Mesenchymal stem cell (in vitro differentiated cells and primary cell): ENCODE data around the gene KLC1.
A peak's percentile ranks its signal among the peaks of the same experiment; 100 is the strongest.

Experiments used
- DNase-seq: peaks from one replicate; pipeline ENCODE4 v3.0.0-alpha.2; 2013
- H2AFZ ChIP-seq: one replicate; pipeline ENCODE4 v1.6.1; 2013; ENCODE audit warnings: low read depth, mild to moderate bottlenecking, control low read depth, inconsistent platforms, low read length, moderate library complexity
- H2AK5ac ChIP-seq: 2 replicates; pipeline ENCODE4 v1.6.1; 2013; ENCODE audit warnings: low read length, moderate library complexity, mild to moderate bottlenecking, inconsistent platforms; ENCODE audit not compliant: severe bottlenecking
- H2BK120ac ChIP-seq: one replicate; pipeline ENCODE4 v1.6.1; 2013; ENCODE audit warnings: low read depth, mild to moderate bottlenecking, inconsistent platforms, low read length, moderate library complexity
- H2BK12ac ChIP-seq, 2 experiments: one replicate each; pipeline ENCODE4 v1.6.1; 2013; ENCODE audit warnings: inconsistent platforms in 2 of 2, low read length in 2 of 2, mild to moderate bottlenecking in 2 of 2, moderate library complexity in 2 of 2, control low read depth in 1 of 2
- H2BK15ac ChIP-seq: one replicate; pipeline ENCODE4 v1.6.1; 2013; ENCODE audit warnings: mild to moderate bottlenecking, low read depth, inconsistent platforms; ENCODE audit not compliant: poor library complexity, severe bottlenecking
- H2BK5ac ChIP-seq: 2 replicates; pipeline ENCODE4 v1.6.1; 2013; ENCODE audit warnings: low read depth, mild to moderate bottlenecking, low read length, control low read depth, inconsistent platforms; ENCODE audit not compliant: poor library complexity, severe bottlenecking
- H3K14ac ChIP-seq, 2 experiments: one replicate each; pipeline ENCODE4 v1.6.1; 2013; ENCODE audit warnings: inconsistent platforms in 2 of 2, low read length in 2 of 2, control low read depth in 1 of 2, mild to moderate bottlenecking in 1 of 2, moderate library complexity in 1 of 2
- H3K18ac ChIP-seq, 2 experiments: one replicate each; pipeline ENCODE4 v1.6.1; 2013; ENCODE audit warnings: inconsistent platforms in 2 of 2, low read length in 2 of 2, control low read depth in 1 of 2, low read depth in 1 of 2, mild to moderate bottlenecking in 1 of 2
- H3K23ac ChIP-seq, 2 experiments: one replicate each; pipeline ENCODE4 v1.6.1; 2013; ENCODE audit warnings: inconsistent platforms in 2 of 2, low read length in 2 of 2, mild to moderate bottlenecking in 2 of 2, moderate library complexity in 2 of 2, control low read depth in 1 of 2
- H3K27ac ChIP-seq: 2 replicates; pipeline ENCODE4 v1.5.1; 2013; ENCODE audit warnings: mild to moderate bottlenecking, moderate library complexity, low read length, control low read depth, inconsistent platforms; ENCODE audit not compliant: poor library complexity, severe bottlenecking
- H3K27me3 ChIP-seq, 2 experiments: 2 replicates each; pipeline versions ENCODE4 v1.6.1 to v1.7.0; 2013; ENCODE audit warnings: low read length in 2 of 2, mild to moderate bottlenecking in 2 of 2, moderate library complexity in 2 of 2, control low read depth in 1 of 2, inconsistent platforms in 1 of 2; ENCODE audit not compliant: control insufficient read depth in 1 of 2, insufficient read depth in 1 of 2
- H3K36me3 ChIP-seq, 2 experiments: 2 replicates each; pipeline versions ENCODE4 v1.6.1 to v1.7.0; 2013; ENCODE audit warnings: low read length in 2 of 2, control low read depth in 1 of 2, inconsistent platforms in 1 of 2, low read depth in 1 of 2, mild to moderate bottlenecking in 1 of 2; ENCODE audit not compliant: insufficient read depth in 2 of 2, control insufficient read depth in 1 of 2
- H3K4ac ChIP-seq, 2 experiments: one replicate each; pipeline ENCODE4 v1.6.1; 2013; ENCODE audit warnings: inconsistent platforms in 2 of 2, low read length in 2 of 2, mild to moderate bottlenecking in 2 of 2, moderate library complexity in 2 of 2, control low read depth in 1 of 2, low read depth in 1 of 2
- H3K4me1 ChIP-seq: 2 replicates; pipeline ENCODE4 v1.6.1; 2013; ENCODE audit warnings: low read depth, low read length, control low read depth; ENCODE audit not compliant: control insufficient read depth, insufficient read depth
- H3K4me2 ChIP-seq: 2 replicates; pipeline ENCODE4 v1.6.1; 2013; ENCODE audit warnings: low read length, mild to moderate bottlenecking, inconsistent platforms; ENCODE audit not compliant: poor library complexity, severe bottlenecking
- H3K4me3 ChIP-seq, 2 experiments: 2 replicates each; pipeline versions ENCODE4 v1.5.1 to v1.7.0; 2013; ENCODE audit warnings: low read length in 2 of 2, mild to moderate bottlenecking in 2 of 2, control low read depth in 1 of 2, low read depth in 1 of 2; ENCODE audit not compliant: insufficient read depth in 1 of 2
- H3K79me1 ChIP-seq: replicated peaks from 2 replicates; pipeline ENCODE4 v1.6.1; 2013; ENCODE audit warnings: mild to moderate bottlenecking, control low read depth, low read length, inconsistent platforms; ENCODE audit not compliant: poor library complexity, severe bottlenecking
- H3K9ac ChIP-seq: 2 replicates; pipeline ENCODE4 v1.7.0; 2013; ENCODE audit warnings: mild to moderate bottlenecking, low read length, moderate library complexity
- H3K9me3 ChIP-seq: 2 replicates; pipeline ENCODE4 v1.7.0; 2013; ENCODE audit warnings: mild to moderate bottlenecking, low read length; ENCODE audit not compliant: control insufficient read depth
- H4K8ac ChIP-seq: one replicate; pipeline ENCODE4 v1.6.1; 2013; ENCODE audit warnings: inconsistent platforms, mild to moderate bottlenecking, low read length, moderate library complexity
- H4K91ac ChIP-seq: one replicate; pipeline ENCODE4 v1.6.1; 2013; ENCODE audit warnings: mild to moderate bottlenecking, low read length, inconsistent platforms
- WGBS: methylation state at CpG from one replicate; pipeline ENCODE4 v1.1.7; 2013; ENCODE audit warnings: mixed read lengths; 5-methylcytosine and 5-hydroxymethylcytosine counted together

Gene KLC1

GRCh38 chr14:103584326-103584915 lies 44.6 kb upstream of the KLC1 start:
- no peak overlapping the region for H4K8ac ChIP-seq
- no peak overlapping the region for H3K14ac ChIP-seq
- H3K27ac ChIP-seq, result no peak overlapping the region
- H3K4me3 ChIP-seq, result no peak overlapping the region
- H3K36me3 ChIP-seq, result peaks cover 33 to 38% of the 10 kb centered on the region in 2 experiments
- no peak overlapping the region for H2BK120ac ChIP-seq
- H3K9me3 ChIP-seq, result no peaks in the 10 kb centered on the region
- no peak overlapping the region for H2BK12ac ChIP-seq
- no peaks in the 10 kb centered on the region for H3K27me3 ChIP-seq
- H3K4me1 ChIP-seq, result no peaks in the 10 kb centered on the region
- no peak overlapping the region for H2AK5ac ChIP-seq
- H3K23ac ChIP-seq, result no peak overlapping the region
- no peak overlapping the region for H4K91ac ChIP-seq
- no peak overlapping the region for H3K18ac ChIP-seq
- H3K4ac ChIP-seq, result no peak overlapping the region
- no peak overlapping the region for H2AFZ ChIP-seq
- H3K4me2 ChIP-seq, result no peak overlapping the region
- peaks cover 30% of the 10 kb centered on the region for H3K79me1 ChIP-seq
- H3K9ac ChIP-seq, result no peak overlapping the region
- no peak for DNase-seq
- no peak overlapping the region for H2BK15ac ChIP-seq
- WGBS, result 95% methylated on average over 11 of the region's 11 CpGs
- no peak overlapping the region for H2BK5ac ChIP-seq

GRCh38 chr14:103593577-103593976 lies 35.4 kb upstream of the KLC1 start:
- WGBS, result 96% methylated on average over 6 of the region's 6 CpGs
- Histone ChIP-seq H2AFZ (no peak overlapping the region), H4K91ac (no peak overlapping the region), H3K4me2 (no peak overlapping the region), H3K27ac (peak overlapping the region; percentile 45), H3K27me3 (no peaks in the 10 kb centered on the region), H3K4me1 (peaks cover 32% of the 10 kb centered on the region), H4K8ac (no peak overlapping the region), H3K4ac (no peak overlapping the region), H3K9ac (no peak overlapping the region), H2AK5ac (no peak overlapping the region), H2BK15ac (no peak overlapping the region), H3K14ac (no peak overlapping the region), H2BK12ac (no peak overlapping the region), H3K4me3 (no peak overlapping the region), H3K9me3 (no peaks in the 10 kb centered on the region), H3K36me3 (peaks cover 18 to 23% of the 10 kb centered on the region in 2 experiments), H2BK5ac (no peak overlapping the region), H3K23ac (no peak overlapping the region), H3K79me1 (peaks cover 21% of the 10 kb centered on the region), H3K18ac (no peak overlapping the region), H2BK120ac (no peak overlapping the region)
- DNase-seq, result no peak

DNA sequence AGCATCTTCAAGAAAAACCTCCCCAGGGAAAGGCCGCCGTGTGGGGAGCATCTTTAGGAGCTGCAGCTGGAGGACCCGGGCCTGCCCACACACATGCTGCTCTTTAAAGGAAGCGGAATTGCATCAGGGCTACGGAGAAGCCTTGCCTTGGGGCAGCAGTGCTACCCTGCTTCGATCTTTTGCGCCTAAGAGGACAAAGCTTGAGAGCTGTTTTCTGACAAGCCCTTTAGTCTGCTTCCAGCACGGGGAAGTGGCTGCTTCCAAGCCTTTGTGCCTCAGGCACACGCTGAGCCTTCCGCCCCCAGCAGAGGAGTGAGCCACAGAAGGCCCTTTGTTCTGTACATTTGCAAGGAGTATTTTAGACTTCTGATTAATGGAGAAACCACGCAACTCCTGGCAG lies 34.7 kb upstream of the KLC1 start:
- no peak overlapping the region for H3K14ac ChIP-seq
- H2BK12ac ChIP-seq, result no peak overlapping the region
- H2AK5ac ChIP-seq, result no peak overlapping the region
- H3K4me3 ChIP-seq, result no peak overlapping the region
- peaks cover 32% of the 10 kb centered on the region for H3K4me1 ChIP-seq
- peaks cover 11 to 19% of the 10 kb centered on the region in 2 experiments for H3K36me3 ChIP-seq
- no peak overlapping the region for H3K23ac ChIP-seq
- peak overlapping the region; percentile 9 for H3K4me2 ChIP-seq
- DNase-seq, result peak; percentile 8
- H4K8ac ChIP-seq, result no peak overlapping the region
- peaks cover 18% of the 10 kb centered on the region for H3K79me1 ChIP-seq
- 81% methylated on average over 10 of the region's 11 CpGs for WGBS
- H3K4ac ChIP-seq, result no peak overlapping the region
- no peaks in the 10 kb centered on the region for H3K9me3 ChIP-seq
- no peak overlapping the region for H2BK5ac ChIP-seq
- H2BK15ac ChIP-seq, result no peak overlapping the region
- H2AFZ ChIP-seq, result no peak overlapping the region
- no peak overlapping the region for H4K91ac ChIP-seq
- no peak overlapping the region for H2BK120ac ChIP-seq
- H3K18ac ChIP-seq, result no peak overlapping the region
- H3K9ac ChIP-seq, result no peak overlapping the region
- H3K27ac ChIP-seq, result peak overlapping the region; percentile 57
- no peaks in the 10 kb centered on the region for H3K27me3 ChIP-seq

- Histone ChIP-seq H3K9me3 (no peaks in the 10 kb centered on the region), H4K91ac (no peak overlapping the region), H2BK15ac (no peak overlapping the region), H4K8ac (no peak overlapping the region), H3K23ac (no peak overlapping the region), H3K4me1 (peaks cover 29% of the 10 kb centered on the region), H3K27me3 (no peaks in the 10 kb centered on the region), H3K36me3 (peaks cover 0 to 5% of the 10 kb centered on the region in 2 experiments), H2BK5ac (no peak overlapping the region), H3K4me3 (peak overlapping the region in 1 of 2 experiments; percentile 2), H2AFZ (no peak overlapping the region), H2BK120ac (no peak overlapping the region), H3K4ac (no peak overlapping the region), H3K79me1 (peaks cover 9% of the 10 kb centered on the region), H3K27ac (peak overlapping the region; percentile 14), H2BK12ac (no peak overlapping the region), H3K14ac (peak overlapping the region in 1 of 2 experiments; percentile 18), H3K9ac (peak overlapping the region; percentile 32), H2AK5ac (peak overlapping the region; percentile 35), H3K4me2 (no peak overlapping the region), H3K18ac (no peak overlapping the region)
- 60% methylated on average over 10 of the region's 10 CpGs for WGBS
- peak; percentile 87 for DNase-seq
Measured at GRCh38 chr14:103597623-103598377, 31.2 kb upstream of the KLC1 start.
